ENCODE data around the gene GAS2L1. TPM values are rescaled to one million over a fixed set of nuclear protein-coding genes. Genes with fewer than 3 reads are reported as not detected.

GAS2L1 gene
- total and polyA plus RNA-seq, 2 donors (not counting 3 experiments of a cell fraction or from before 2014, with no cell fraction given): 30.5 to 44.0 TPM

DNA sequence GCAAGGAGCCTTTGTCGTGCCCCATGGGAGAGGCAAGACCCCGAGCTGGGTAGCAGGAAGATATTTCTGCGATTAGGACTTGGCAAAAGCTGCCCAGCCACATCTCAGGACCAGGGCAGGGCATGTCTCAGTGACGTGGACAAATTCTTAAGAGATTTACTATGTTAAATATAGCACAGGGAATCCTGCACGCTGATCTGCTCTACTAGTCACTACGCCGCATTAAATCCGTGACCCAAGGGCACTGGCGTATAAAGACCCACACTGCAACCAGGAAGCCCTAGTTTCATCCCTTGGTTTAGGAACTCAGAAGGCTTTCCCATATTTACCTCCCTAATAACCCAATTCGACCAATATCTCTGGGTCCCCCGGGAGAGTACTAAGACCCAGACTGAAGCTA is 46.8 kb downstream of the GAS2L1 start:
- H3K9me1 ChIP-seq (replicated peaks; ENCODE audit: control insufficient read depth, extremely low read depth, insufficient read depth, low read length): no peaks in the 10 kb centered on the region
- H3K9me3 ChIP-seq (replicated peaks; ENCODE audit: control insufficient read depth, insufficient read depth, low read length): no peaks in the 10 kb centered on the region
- ChIA-PET CTCF (no interaction called here), POLR2A (no interaction called here)
- no peaks in the 10 kb centered on the region for H3K79me2 ChIP-seq (ENCODE audit: control insufficient read depth, insufficient read depth, low read length)
- no peaks in the 10 kb centered on the region for H3K27me3 ChIP-seq (ENCODE audit: control insufficient read depth in 2 of 2, insufficient read depth in 2 of 2, low read length in 2 of 2)
- H3K4me1 ChIP-seq (ENCODE audit: control insufficient read depth, extremely low read depth, insufficient read depth, low read length): no peaks in the 10 kb centered on the region
- no peak for TF ChIP-seq GATA2 (IDR thresholded peaks at IDR 0.05; ENCODE audit: insufficient read depth, insufficient read length, low read depth, low read length)
- no peak overlapping the region for H3K4me2 ChIP-seq (ENCODE audit: insufficient read depth, low read length)
- H4K20me1 ChIP-seq (replicated peaks; ENCODE audit: control insufficient read depth, extremely low read depth, insufficient read depth, low read length): no peaks in the 10 kb centered on the region
- dilution Hi-C loops (cut with MboI; ENCODE audit: extremely low pct_ligation_motif_present, low sequenced_read_pairs): no loop called here
- DNase-seq (ENCODE audit: low read depth, low spot score) (no peak), FAIRE-seq (no peak)
- peaks cover 22 to 75% of the 10 kb centered on the region in 2 experiments for H3K36me3 ChIP-seq (ENCODE audit: control insufficient read depth in 2 of 2, extremely low read depth in 1 of 2, insufficient read depth in 2 of 2, low read length in 2 of 2)
- no peak overlapping the region for H3K27ac ChIP-seq (ENCODE audit: insufficient read depth, low read depth, low read length)
- H2AFZ ChIP-seq (ENCODE audit: low read depth, low read length): no peak overlapping the region
- no peak overlapping the region for H3K4me3 ChIP-seq (replicated peaks in 1 of 3; ENCODE audit: insufficient read depth in 1 of 3, low read depth in 1 of 3, low read length in 3 of 3)
- intact Hi-C loops (cut with micrococcal nuclease): no loop called here
- BruUV-seq (replicated peaks): no TSS peak
- H3K9ac ChIP-seq (replicated peaks; ENCODE audit: extremely low read depth, insufficient read depth, low read length): no peak overlapping the region

DNA sequence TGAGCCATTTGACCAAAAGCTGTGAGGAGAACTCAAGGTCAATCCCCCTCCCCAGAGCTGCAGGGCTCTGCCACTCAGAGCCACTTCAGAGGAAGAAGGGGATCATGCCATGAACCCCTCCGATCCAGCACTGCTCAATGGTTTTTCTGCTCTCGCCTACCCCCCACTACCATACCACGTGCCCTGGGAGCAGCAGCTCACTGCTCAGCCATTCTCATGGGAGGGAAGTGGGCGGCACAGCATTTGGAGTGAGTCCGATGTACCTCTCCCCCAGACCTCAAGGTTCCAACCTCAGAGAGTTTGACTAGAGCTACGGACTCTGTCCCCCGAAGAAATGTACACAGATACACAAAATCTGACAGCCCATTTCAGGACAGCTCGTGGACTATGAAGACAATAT is 47.4 kb downstream of the GAS2L1 start:
- Histone ChIP-seq H3K4me2 (ENCODE audit: insufficient read depth, low read length) (no peak overlapping the region), H2AFZ (ENCODE audit: low read depth, low read length) (no peak overlapping the region), H3K9me1 (replicated peaks; ENCODE audit: control insufficient read depth, extremely low read depth, insufficient read depth, low read length) (no peaks in the 10 kb centered on the region), H3K27me3 (ENCODE audit: control insufficient read depth in 2 of 2, insufficient read depth in 2 of 2, low read length in 2 of 2) (no peaks in the 10 kb centered on the region), H3K36me3 (ENCODE audit: control insufficient read depth in 2 of 2, extremely low read depth in 1 of 2, insufficient read depth in 2 of 2, low read length in 2 of 2) (peaks cover 24 to 79% of the 10 kb centered on the region in 2 experiments), H3K9ac (replicated peaks; ENCODE audit: extremely low read depth, insufficient read depth, low read length) (no peak overlapping the region), H3K27ac (ENCODE audit: insufficient read depth, low read depth, low read length) (no peak overlapping the region), H3K4me3 (replicated peaks in 1 of 3; ENCODE audit: insufficient read depth in 1 of 3, low read depth in 1 of 3, low read length in 3 of 3) (no peak overlapping the region), H3K79me2 (ENCODE audit: control insufficient read depth, insufficient read depth, low read length) (no peaks in the 10 kb centered on the region), H4K20me1 (replicated peaks; ENCODE audit: control insufficient read depth, extremely low read depth, insufficient read depth, low read length) (no peaks in the 10 kb centered on the region), H3K9me3 (replicated peaks; ENCODE audit: control insufficient read depth, insufficient read depth, low read length) (no peaks in the 10 kb centered on the region), H3K4me1 (ENCODE audit: control insufficient read depth, extremely low read depth, insufficient read depth, low read length) (no peaks in the 10 kb centered on the region)
- no peak for DNase-seq (ENCODE audit: low read depth, low spot score)
- FAIRE-seq: no peak
- intact Hi-C loops (cut with micrococcal nuclease): no loop called here
- ChIA-PET CTCF (interaction anchor here (0.8 kb wide), 1 partner anchor 41 kb away, joined by 3 read pairs; no protein-coding TSS in a partner anchor), POLR2A (interaction anchor here (0.5 kb wide), 1 partner anchor 1053 kb away, joined by 6 read pairs; no protein-coding TSS in a partner anchor)
- BruUV-seq (replicated peaks): no TSS peak
- TF ChIP-seq GATA2 (IDR thresholded peaks at IDR 0.05; ENCODE audit: insufficient read depth, insufficient read length, low read depth, low read length) (no peak), POLR2A (IDR thresholded peaks at IDR 0.05; ENCODE audit: low read depth, low read length) (no peak), JUN (IDR thresholded peaks at IDR 0.05; ENCODE audit: borderline replicate concordance, insufficient read depth, insufficient read length, low read depth) (no peak), FOS (IDR thresholded peaks at IDR 0.05; ENCODE audit: borderline replicate concordance, insufficient read depth, low read length) (no peak), POLR2AphosphoS5 (IDR thresholded peaks at IDR 0.05; ENCODE audit: insufficient read depth, low read depth, low read length) (no peak), EZH2 (IDR thresholded peaks at IDR 0.05; ENCODE audit: borderline replicate concordance, low read depth, low read length, severe bottlenecking) (no peak), MYC (IDR thresholded peaks at IDR 0.05; ENCODE audit: low read depth, low read length) (no peak)
- TF ChIP-seq, protein P1, sequence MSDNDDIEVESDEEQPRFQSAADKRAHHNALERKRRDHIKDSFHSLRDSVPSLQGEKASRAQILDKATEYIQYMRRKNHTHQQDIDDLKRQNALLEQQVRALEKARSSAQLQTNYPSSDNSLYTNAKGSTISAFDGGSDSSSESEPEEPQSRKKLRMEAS (IDR thresholded peaks at IDR 0.05; ENCODE audit: insufficient read depth, insufficient read length): no peak
- TF ChIP-seq, protein P2, sequence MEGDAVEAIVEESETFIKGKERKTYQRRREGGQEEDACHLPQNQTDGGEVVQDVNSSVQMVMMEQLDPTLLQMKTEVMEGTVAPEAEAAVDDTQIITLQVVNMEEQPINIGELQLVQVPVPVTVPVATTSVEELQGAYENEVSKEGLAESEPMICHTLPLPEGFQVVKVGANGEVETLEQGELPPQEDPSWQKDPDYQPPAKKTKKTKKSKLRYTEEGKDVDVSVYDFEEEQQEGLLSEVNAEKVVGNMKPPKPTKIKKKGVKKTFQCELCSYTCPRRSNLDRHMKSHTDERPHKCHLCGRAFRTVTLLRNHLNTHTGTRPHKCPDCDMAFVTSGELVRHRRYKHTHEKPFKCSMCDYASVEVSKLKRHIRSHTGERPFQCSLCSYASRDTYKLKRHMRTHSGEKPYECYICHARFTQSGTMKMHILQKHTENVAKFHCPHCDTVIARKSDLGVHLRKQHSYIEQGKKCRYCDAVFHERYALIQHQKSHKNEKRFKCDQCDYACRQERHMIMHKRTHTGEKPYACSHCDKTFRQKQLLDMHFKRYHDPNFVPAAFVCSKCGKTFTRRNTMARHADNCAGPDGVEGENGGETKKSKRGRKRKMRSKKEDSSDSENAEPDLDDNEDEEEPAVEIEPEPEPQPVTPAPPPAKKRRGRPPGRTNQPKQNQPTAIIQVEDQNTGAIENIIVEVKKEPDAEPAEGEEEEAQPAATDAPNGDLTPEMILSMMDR (IDR thresholded peaks at IDR 0.05; ENCODE audit: extremely low read depth in 1 of 2, insufficient read depth in 1 of 2, low read depth in 1 of 2, low read length in 2 of 2): no peak
- dilution Hi-C loops (cut with MboI; ENCODE audit: extremely low pct_ligation_motif_present, low sequenced_read_pairs): no loop called here
